A673 (cell line): ENCODE measurements around the gene PRR15L. TPM values are rescaled to one million over a fixed set of nuclear protein-coding genes. Genes with fewer than 3 reads are reported as not detected.
"Not testable (repeated sequence)": the region's sequence is repeated elsewhere in the genome, so short reads cannot be mapped to it uniquely, and the experiment has no call there.

ENCODE experiments used
- BruUV-seq: library from RNA; stranded (reverse); fragments of 400-500 nt; replicated peaks from 2 replicates; lab custom pipeline; 2021; lab: Mats Ljungman, UMichigan
- CTCF ChIA-PET: fragments of 300-600 bp; sonication (Branson Sonifier 250); formaldehyde crosslinking; loops from one replicate; lab custom pipeline; 2022; ENCODE audit warnings: antibody characterized with exemption; lab: Charles Lee
- POLR2A ChIA-PET: fragments of 300-600 bp; sonication (Branson Sonifier 250); formaldehyde crosslinking; loops from one replicate; lab custom pipeline; 2022; ENCODE audit warnings: antibody characterized with exemption; ENCODE audit not compliant: low non-redundant PET; lab: Charles Lee
- DNase-seq: peaks from one replicate; pipeline ENCODE4 v3.0.0-alpha.2; 2015; ENCODE audit warnings: low spot score
- H3K27ac ChIP-seq: fragments of 200-600 bp; sonication (generic); 2 replicates; pipeline ENCODE4 v1.5.1; 2016; ENCODE audit warnings: mixed run types, low read depth, mild to moderate bottlenecking, mixed read lengths, antibody characterized with exemption, low read length; ENCODE audit not compliant: poor library complexity, severe bottlenecking
- H3K27me3 ChIP-seq: fragments of 200-600 bp; sonication (generic); replicated peaks from 2 replicates; pipeline ENCODE4 v1.6.1; 2017; ENCODE audit warnings: mixed run types, low read depth, mild to moderate bottlenecking, mixed read lengths, antibody characterized with exemption, low read length; ENCODE audit not compliant: insufficient read depth, poor library complexity
- H3K36me3 ChIP-seq: fragments of 200-600 bp; sonication (generic); 2 replicates; pipeline ENCODE4 v1.6.1; 2016; ENCODE audit warnings: mixed run types, mild to moderate bottlenecking, mixed read lengths, antibody characterized with exemption, low read length; ENCODE audit not compliant: insufficient read depth, poor library complexity, severe bottlenecking
- H3K4me1 ChIP-seq: fragments of 200-600 bp; sonication (generic); 2 replicates; pipeline ENCODE4 v1.6.1; 2017; ENCODE audit warnings: mixed run types, mild to moderate bottlenecking, mixed read lengths, antibody characterized with exemption, low read length; ENCODE audit not compliant: insufficient read depth, poor library complexity, severe bottlenecking
- H3K4me3 ChIP-seq: fragments of 200-600 bp; sonication (generic); 2 replicates; pipeline ENCODE4 v1.5.1; 2016; ENCODE audit warnings: low read depth, mixed run types, mild to moderate bottlenecking, mixed read lengths, low read length; ENCODE audit not compliant: poor library complexity, severe bottlenecking
- H3K9me3 ChIP-seq: fragments of 200-600 bp; sonication (generic); 2 replicates; pipeline ENCODE4 v1.6.1; 2016; ENCODE audit warnings: mixed run types, low read depth, mild to moderate bottlenecking, mixed read lengths, antibody characterized with exemption, low read length; ENCODE audit not compliant: poor library complexity, severe bottlenecking
- CTCF ChIP-seq: fragments of 300-800, 200-600 bp; sonication (generic); conservative IDR thresholded peaks from 2 replicates; pipeline ENCODE4 v1.5.1; 2017; ENCODE audit warnings: low read depth, mild to moderate bottlenecking, antibody characterized with exemption, low read length, moderate library complexity, mixed read lengths
- EZH2 ChIP-seq: fragments of 200-600 bp; sonication (generic); IDR thresholded peaks from 2 replicates; pipeline ENCODE4 v1.6.1; 2017; ENCODE audit warnings: borderline replicate concordance, low read depth, mild to moderate bottlenecking, mixed read lengths, antibody characterized with exemption, low read length; ENCODE audit not compliant: poor library complexity, severe bottlenecking
- intact Hi-C: fragments of 100-400 bp; cut with micrococcal nuclease; formaldehyde crosslinking; loops from one replicate; pipeline ENCODE4 v1.10.0; 2022; ENCODE audit not compliant: unreplicated experiment
- total RNA-seq: library from RNA; stranded (reverse); gene quantifications from 2 replicates; pipeline ENCODE4 v1.2.3, GENCODE V29; 2021

The PRR15L gene
- total RNA-seq, 1 experiment from 2014 or later: not detected

- H3K27ac ChIP-seq: no peak overlapping the region
- H3K4me3 ChIP-seq: no peak overlapping the region
- intact Hi-C loops: no loop called here
- no peaks in the 10 kb centered on the region for H3K27me3 ChIP-seq
- no peaks in the 10 kb centered on the region for H3K4me1 ChIP-seq
- peak; percentile 60 for DNase-seq
- ChIA-PET CTCF (interaction anchor here (0.9 to 1.2 kb wide), 2 partner anchors 11 kb away, joined by 3 to 4 read pairs; no protein-coding TSS in a partner anchor), POLR2A (no interaction called here)
- H3K36me3 ChIP-seq: no peaks in the 10 kb centered on the region
- TF ChIP-seq CTCF: no peak
- no peak for TF ChIP-seq EZH2
- no TSS peak for BruUV-seq
- H3K9me3 ChIP-seq: no peaks in the 10 kb centered on the region
These were observed 21.7 kb downstream of the PRR15L start for GRCh38 chr17:47935961-47936360.

GRCh38 chr17:47935468-47935867 lies 22.2 kb downstream of the PRR15L start:
- H3K4me1 ChIP-seq, BruUV-seq, DNase-seq, H3K27me3 ChIP-seq, POLR2A ChIA-PET, H3K4me3 ChIP-seq, intact Hi-C loops, H3K36me3 ChIP-seq, H3K27ac ChIP-seq, H3K9me3 ChIP-seq: not testable (repeated sequence)
- CTCF ChIA-PET: interaction anchor here (0.9 kb wide), 1 partner anchor 11 kb away, joined by 3 read pairs; no protein-coding TSS in a partner anchor

- Histone ChIP-seq H3K27me3 (no peaks in the 10 kb centered on the region), H3K9me3 (no peaks in the 10 kb centered on the region), H3K27ac (no peak overlapping the region), H3K4me3 (no peak overlapping the region), H3K4me1 (no peaks in the 10 kb centered on the region), H3K36me3 (peaks cover 2% of the 10 kb centered on the region)
- intact Hi-C loops: no loop called here
- ChIA-PET POLR2A (no interaction called here), CTCF (interaction anchor here (0.9 kb wide), 1 partner anchor 12 kb away, joined by 3 read pairs; no protein-coding TSS in a partner anchor)
- TF ChIP-seq EZH2: no peak
- no peak for TF ChIP-seq CTCF
- BruUV-seq: no TSS peak
- no peak for DNase-seq
These were observed 22.8 kb downstream of the PRR15L start for GRCh38 chr17:47934856-47935255.

- H3K36me3 ChIP-seq: peaks cover 9% of the 10 kb centered on the region
- no peak overlapping the region for H3K27ac ChIP-seq
- no peaks in the 10 kb centered on the region for H3K9me3 ChIP-seq
- POLR2A ChIA-PET: no interaction called here
- TF ChIP-seq EZH2 (no peak), CTCF (no peak)
- CTCF ChIA-PET: no interaction called here
- no peak for DNase-seq
- H3K4me1 ChIP-seq: no peaks in the 10 kb centered on the region
- intact Hi-C loops: no loop called here
- no peaks in the 10 kb centered on the region for H3K27me3 ChIP-seq
- BruUV-seq: no TSS peak
- H3K4me3 ChIP-seq: no peak overlapping the region
These were observed 25.8 kb downstream of the PRR15L start for GRCh38 chr17:47931848-47932247.
